ENCODE results near the gene NHLRC4.

- TF ChIP-seq POLR2AphosphoS5 (IDR thresholded peaks at IDR 0.05; ENCODE audit: borderline replicate concordance, low read depth, low read length), result no peak
- no peak for TF ChIP-seq EZH2 (IDR thresholded peaks at IDR 0.05)
These were observed 38.4 kb upstream of the NHLRC4 start for GRCh38 chr16:528111-529011.

Data from SK-N-MC (cell line).